Measurements from ENCODE around the gene OCRL. TPM values are rescaled to one million over a fixed set of nuclear protein-coding genes. Genes with fewer than 3 reads are reported as not detected.

Gene OCRL
- total RNA-seq, 1 donor from 2014 or later, result 7.5 TPM

DNA sequence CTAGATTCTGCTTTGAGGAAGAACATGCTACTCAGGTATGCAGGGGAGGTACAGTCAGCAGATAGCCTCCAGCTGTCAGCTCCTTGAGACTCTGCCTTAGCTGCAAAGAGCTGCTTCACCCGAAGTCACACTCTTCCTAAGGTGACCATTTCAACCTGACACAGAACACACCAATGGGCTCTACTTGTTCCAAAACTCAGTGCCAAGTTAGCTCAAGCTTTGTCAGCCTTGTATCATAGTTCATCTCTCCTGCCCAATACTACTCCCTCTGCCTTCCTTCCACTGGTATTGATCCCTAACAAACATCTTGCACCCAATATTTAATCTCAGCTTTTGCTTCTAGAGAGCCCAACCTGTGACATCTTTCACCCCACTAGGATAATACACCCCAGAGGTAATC is 8.9 kb upstream of the OCRL start:
- no peaks in the 10 kb centered on the region for H3K9me3 Mint-ChIP-seq
- ChIA-PET POLR2A (no interaction called here), CTCF (no interaction called here)
- H3K27ac Mint-ChIP-seq, result no peak overlapping the region
- H3K4me1 Mint-ChIP-seq, result no peaks in the 10 kb centered on the region
- no peak overlapping the region for H3K4me3 Mint-ChIP-seq
- no peaks in the 10 kb centered on the region for H3K27me3 Mint-ChIP-seq
- H3K36me3 Mint-ChIP-seq (ENCODE audit: low read depth), result no peaks in the 10 kb centered on the region
- TF ChIP-seq, protein P1, sequence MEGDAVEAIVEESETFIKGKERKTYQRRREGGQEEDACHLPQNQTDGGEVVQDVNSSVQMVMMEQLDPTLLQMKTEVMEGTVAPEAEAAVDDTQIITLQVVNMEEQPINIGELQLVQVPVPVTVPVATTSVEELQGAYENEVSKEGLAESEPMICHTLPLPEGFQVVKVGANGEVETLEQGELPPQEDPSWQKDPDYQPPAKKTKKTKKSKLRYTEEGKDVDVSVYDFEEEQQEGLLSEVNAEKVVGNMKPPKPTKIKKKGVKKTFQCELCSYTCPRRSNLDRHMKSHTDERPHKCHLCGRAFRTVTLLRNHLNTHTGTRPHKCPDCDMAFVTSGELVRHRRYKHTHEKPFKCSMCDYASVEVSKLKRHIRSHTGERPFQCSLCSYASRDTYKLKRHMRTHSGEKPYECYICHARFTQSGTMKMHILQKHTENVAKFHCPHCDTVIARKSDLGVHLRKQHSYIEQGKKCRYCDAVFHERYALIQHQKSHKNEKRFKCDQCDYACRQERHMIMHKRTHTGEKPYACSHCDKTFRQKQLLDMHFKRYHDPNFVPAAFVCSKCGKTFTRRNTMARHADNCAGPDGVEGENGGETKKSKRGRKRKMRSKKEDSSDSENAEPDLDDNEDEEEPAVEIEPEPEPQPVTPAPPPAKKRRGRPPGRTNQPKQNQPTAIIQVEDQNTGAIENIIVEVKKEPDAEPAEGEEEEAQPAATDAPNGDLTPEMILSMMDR (IDR thresholded peaks at IDR 0.05), result no peak
- no peak for DNase-seq
- intact Hi-C loops (cut with micrococcal nuclease), result no loop called here
- no peak for ATAC-seq (ENCODE audit: low read depth)

DNA sequence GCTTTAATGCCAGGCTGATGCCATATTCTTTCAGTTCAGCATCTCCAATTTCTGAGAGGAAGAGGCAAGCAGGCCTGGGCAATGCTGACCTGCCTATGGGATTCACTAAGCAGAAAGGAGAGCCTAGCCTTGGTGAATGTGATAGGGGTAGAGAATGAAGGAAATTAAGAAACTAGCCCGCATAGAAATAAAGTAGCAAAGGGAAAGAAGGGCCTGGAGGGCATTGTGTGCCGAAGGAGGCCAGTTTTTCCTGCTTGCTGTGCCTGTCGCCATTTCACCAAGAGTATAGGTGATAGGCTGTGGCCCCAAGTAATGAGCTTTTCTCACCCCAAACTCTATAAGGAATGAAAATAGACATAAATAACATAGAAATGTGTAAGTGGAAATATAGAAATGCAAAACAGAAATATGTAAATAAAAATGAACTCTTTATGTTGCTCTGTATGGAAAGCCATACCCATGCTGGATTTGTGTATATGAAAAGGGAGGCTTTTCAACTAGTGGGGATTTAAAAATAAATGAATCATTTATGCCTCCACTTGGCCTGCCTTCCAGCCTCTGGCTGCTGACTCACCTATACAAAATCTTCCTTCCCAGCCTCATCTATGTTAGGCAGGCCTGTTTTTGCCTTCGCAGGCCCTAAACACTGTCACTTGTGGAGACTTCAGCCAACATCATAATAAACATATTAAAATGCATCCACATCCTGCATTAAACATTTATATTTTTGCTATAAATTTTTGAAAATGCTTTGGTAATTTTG is 5.1 kb upstream of the OCRL start:
- DNase-seq, result no peak
- Mint-ChIP-seq H3K36me3 (ENCODE audit: low read depth) (no peaks in the 10 kb centered on the region), H3K4me3 (no peak overlapping the region), H3K27ac (no peak overlapping the region), H3K27me3 (peaks cover 3% of the 10 kb centered on the region), H3K9me3 (no peaks in the 10 kb centered on the region), H3K4me1 (peaks cover 1% of the 10 kb centered on the region)
- TF ChIP-seq, protein P1 (IDR thresholded peaks at IDR 0.05), result no peak
- no peak for ATAC-seq (ENCODE audit: low read depth)
- ChIA-PET CTCF (no interaction called here), POLR2A (no interaction called here)
- intact Hi-C loops (cut with micrococcal nuclease), result no loop called here

DNA sequence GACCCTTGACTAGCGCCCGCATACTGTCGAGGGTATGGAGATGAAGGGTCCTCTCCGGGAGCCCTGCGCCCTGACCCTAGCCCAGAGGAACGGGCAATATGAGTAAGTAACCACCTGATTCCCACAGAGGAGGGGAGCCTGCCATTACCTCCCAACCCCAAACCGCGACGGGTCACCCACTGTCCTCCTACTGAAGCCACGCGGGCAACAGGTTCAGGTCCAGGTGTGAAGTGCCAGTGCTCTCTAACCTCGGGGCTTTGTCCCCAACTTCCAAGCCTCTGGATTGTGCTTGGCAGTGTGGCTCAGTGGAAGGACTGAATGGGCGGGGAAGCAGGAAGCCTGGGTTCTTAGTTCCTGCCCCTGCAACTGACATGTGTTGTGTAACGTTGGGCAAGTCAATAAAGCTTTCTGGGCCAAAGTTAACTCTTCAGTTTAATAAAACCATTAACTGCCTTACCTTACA is 694 bp downstream of the OCRL start:
- POLR2A ChIA-PET, result no interaction called here
- peak overlapping the region; percentile 73 for H3K4me3 Mint-ChIP-seq
- CTCF ChIA-PET, result no interaction called here
- ATAC-seq (ENCODE audit: low read depth) (peak; percentile 43), DNase-seq (no peak)
- peaks cover 3% of the 10 kb centered on the region for H3K27me3 Mint-ChIP-seq
- H3K36me3 Mint-ChIP-seq (ENCODE audit: low read depth), result no peaks in the 10 kb centered on the region
- H3K9me3 Mint-ChIP-seq, result no peaks in the 10 kb centered on the region
- H3K27ac Mint-ChIP-seq, result no peak overlapping the region
- TF ChIP-seq, protein P1 (IDR thresholded peaks at IDR 0.05), result no peak
- intact Hi-C loops (cut with micrococcal nuclease), result loop anchor here (1.0 kb wide), 1 partner anchor 14 kb away; no protein-coding TSS in a partner anchor
- H3K4me1 Mint-ChIP-seq, result peaks cover 5% of the 10 kb centered on the region

DNA sequence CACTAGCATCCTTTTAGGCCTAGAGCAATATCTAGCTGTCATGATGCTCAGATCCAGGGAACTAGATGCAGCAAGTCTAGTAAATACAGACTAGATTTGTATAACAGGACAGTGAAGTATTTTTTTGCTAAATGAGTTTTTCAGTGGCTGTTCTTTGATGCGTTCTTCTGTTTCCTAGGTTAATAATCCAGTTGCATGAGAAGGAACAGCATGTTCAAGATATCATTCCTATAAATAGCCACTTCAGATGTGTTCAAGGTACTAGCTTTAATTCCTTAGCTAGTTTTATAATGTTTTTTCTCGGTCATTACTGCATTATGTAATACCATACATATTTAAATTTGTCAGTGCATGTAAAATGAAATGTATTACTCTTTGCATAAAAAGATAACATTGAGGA is 4.7 kb downstream of the OCRL start:
- no peak overlapping the region for H3K27ac Mint-ChIP-seq
- ChIA-PET POLR2A (no interaction called here), CTCF (no interaction called here)
- intact Hi-C loops (cut with micrococcal nuclease), result no loop called here
- peaks cover 5% of the 10 kb centered on the region for H3K4me1 Mint-ChIP-seq
- H3K4me3 Mint-ChIP-seq, result no peak overlapping the region
- H3K9me3 Mint-ChIP-seq, result no peaks in the 10 kb centered on the region
- DNase-seq (no peak), ATAC-seq (ENCODE audit: low read depth) (no peak)
- no peaks in the 10 kb centered on the region for H3K27me3 Mint-ChIP-seq
- TF ChIP-seq, protein P1 (IDR thresholded peaks at IDR 0.05), result no peak
- H3K36me3 Mint-ChIP-seq (ENCODE audit: low read depth), result peaks cover 7% of the 10 kb centered on the region

DNA sequence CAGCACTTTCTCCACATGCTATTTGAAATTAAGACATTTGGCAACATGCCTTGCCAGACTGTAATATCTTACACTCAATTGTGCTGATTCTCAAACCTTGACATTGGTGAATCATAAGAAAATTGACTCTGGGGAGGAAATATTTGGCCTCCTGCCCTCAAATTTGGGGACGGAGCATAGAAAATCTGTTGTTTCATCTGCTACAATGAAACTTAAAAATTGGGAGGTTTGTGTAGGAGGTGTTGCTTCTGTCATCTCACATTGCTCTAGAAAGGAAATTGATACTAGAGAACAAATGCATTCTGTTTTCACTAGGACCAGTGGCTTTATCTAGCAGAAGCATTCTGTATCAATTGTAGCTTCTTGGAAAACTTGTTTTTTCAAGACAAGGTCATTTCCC is 5.3 kb downstream of the OCRL start:
- ATAC-seq (ENCODE audit: low read depth) (no peak), DNase-seq (no peak)
- no peak overlapping the region for H3K27ac Mint-ChIP-seq
- H3K4me1 Mint-ChIP-seq, result peaks cover 4% of the 10 kb centered on the region
- ChIA-PET POLR2A (no interaction called here), CTCF (no interaction called here)
- H3K36me3 Mint-ChIP-seq (ENCODE audit: low read depth), result peaks cover 7% of the 10 kb centered on the region
- no peaks in the 10 kb centered on the region for H3K9me3 Mint-ChIP-seq
- TF ChIP-seq, protein P1 (IDR thresholded peaks at IDR 0.05), result no peak
- H3K27me3 Mint-ChIP-seq, result no peaks in the 10 kb centered on the region
- H3K4me3 Mint-ChIP-seq, result no peak overlapping the region
- intact Hi-C loops (cut with micrococcal nuclease), result no loop called here

Measured in activated B cell treated with CpG ODN at 0.5 μM for 24 hours (primary cell).